ENCODE data around the gene ZKSCAN4. TPM values are rescaled to one million over a fixed set of nuclear protein-coding genes. Genes with fewer than 3 reads are reported as not detected.

Gene ZKSCAN4
- polyA plus RNA-seq, 12 donors = 5.2 to 7.5 (median 6.4) TPM; not detected in 2

GRCh38 chr6:28211840-28212509 lies 40.1 kb downstream of the ZKSCAN4 start:
- no peak for DNase-seq

DNA sequence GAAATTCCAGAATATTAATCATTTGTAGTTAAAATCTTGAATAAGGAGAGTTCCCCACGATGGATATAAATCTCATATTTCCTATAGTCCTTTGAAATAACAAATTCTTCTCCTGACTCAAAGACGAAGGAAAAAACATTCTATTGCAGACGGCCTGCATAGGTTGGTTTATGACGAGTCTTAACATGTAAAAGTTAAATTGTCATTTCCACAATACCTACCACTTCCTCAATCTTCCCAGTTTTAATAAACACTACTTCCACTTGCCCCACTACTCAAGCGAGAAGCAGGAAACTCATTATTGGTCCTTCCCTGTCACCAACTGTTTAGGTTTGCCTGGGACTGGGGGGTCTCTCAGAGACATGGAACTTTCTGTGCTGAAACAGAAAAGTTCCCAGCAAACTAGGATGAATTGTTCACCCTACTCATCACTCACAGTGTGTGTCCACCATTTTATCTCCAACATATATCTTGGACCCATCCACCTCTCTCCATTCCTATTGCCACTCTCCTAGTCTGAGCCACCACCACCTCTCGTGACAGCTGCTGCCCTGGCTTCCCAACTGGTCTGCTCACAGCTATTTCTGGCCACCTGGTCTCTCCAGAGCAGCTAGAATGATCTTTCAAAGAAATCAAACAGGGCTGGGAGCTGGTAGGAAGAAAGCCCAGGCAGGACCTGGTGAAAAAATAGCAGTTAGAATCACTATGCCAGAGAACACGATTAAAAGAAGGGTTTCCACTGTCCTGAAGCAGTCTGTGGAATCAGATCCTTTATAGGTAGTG lies 42.1 kb downstream of the ZKSCAN4 start:
- DNase-seq = no peak

DNA sequence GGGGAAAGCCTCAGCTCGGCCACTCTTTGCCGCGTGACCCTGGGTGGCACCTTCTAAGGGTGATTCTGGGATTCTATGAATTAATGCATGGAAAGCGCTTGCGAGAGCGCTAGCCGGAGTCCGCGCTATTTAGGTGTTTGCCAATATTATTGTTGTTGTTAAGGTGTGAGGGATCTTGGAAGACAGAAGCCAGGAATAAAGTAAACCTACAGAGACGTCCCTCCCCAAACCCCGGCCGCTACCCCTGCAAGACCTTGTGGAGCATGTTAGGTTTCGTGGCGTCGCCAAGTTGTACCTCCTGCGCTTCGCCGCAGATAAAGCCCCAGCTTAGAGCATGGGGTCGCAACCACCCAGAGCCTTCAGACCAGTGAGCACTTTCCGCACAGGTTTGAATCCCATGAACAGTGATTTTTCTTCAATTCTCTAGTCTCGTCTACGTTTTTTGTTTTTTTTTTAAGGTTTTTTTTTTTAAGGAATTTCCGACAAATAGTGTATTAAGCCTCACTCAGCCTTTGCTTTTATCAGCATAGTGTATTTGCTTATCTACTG lies 43.9 kb downstream of the ZKSCAN4 start:
- DNase-seq = no peak

DNA sequence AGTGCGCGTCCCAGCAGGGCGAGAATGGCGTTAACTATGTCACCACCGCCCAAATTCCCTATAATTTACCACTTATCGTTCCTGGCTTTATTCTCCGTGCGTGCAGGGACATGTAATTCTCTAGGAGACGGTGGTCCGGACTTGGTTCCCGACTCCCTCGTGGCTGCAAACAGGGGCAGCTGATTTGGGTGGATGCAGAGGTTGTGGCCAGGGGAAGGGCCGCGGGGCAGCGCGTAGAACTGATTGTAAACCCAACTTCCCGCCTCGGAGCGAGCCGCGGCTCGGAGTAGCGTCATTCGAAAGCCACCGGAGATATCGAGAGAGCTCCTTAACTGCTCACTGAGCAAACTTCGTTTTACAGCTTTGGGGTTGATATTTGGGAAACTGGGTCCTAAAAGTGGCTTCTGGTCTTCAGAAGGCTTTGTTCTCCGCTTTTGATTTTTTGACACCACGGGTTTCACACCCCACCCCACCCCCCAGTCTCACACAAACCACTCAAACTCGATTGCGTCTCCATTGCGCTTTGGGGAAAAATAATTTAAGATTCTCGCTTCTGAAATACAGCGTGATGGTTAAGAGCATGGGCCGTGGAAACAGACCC lies 44.5 kb downstream of the ZKSCAN4 start:
- no peak for DNase-seq

DNA sequence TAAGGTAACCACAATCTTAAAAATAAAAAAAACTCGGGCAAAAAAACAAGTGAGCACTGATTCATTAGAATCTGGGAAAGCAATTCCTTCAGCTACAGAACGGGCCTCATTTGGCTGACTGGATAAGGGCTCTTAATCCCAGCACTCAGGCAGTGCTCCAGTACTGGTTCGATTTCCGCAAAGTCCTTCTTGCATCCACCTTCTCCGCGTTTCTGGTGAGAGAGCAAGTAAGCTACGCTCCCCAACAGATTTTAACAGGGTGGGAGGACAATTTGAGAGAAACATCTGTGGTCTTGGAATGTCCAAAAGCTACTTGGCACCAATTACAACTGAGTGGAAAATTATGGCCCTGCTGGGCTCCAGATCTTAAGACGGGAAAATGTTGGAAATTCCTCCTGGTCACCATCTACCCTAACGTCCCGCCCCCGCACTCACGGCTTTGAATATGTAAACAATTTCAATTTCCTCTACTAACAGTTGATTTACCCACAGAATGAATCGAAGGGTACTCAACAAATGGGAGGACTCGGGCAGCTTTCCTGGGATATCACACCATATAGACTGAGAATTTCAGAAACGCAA lies 45.0 kb downstream of the ZKSCAN4 start:
- DNase-seq = no peak

- DNase-seq = no peak
These were observed 45.5 kb downstream of the ZKSCAN4 start for GRCh38 chr6:28206527-28206926.

DNA sequence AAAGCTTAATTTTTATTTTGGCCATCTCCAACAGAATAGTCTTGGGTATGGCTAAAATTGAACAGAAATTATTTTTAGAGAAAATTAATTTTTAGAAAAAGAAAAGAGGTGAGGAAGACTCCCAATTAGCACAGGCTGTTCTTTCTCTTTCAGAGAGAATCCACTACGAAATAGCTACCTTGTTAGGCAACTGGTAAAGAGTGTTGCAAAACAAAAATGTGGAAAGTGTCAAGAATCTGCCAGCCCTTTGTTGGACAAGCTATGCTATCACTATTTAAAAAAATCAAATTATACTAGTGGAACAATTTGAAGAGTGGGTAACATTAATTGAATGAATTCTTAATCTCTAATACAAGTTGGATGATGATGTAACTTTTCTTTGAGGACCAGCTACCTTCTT lies 46.2 kb downstream of the ZKSCAN4 start:
- no peak for DNase-seq

- no peak for DNase-seq
These were observed 48.9 kb downstream of the ZKSCAN4 start for GRCh38 chr6:28203201-28203600.

- DNase-seq = no peak
These were observed 52.0 kb downstream of the ZKSCAN4 start for GRCh38 chr6:28200020-28200419.

Other genes starting within 250 kb of the ZKSCAN4 start
- 1 to 10 TPM in 1 of 12 donors, under 1 TPM in 9, not detected in 2; 0.42 to 1.6 (median 0.66) TPM for gene ZNF165, start 171.7 kb downstream of the ZKSCAN4 start, polyA plus RNA-seq (ENCODE audit: insufficient read length in 12 of 12)
- 1 to 10 TPM in 10 of 12 donors, not detected in 2; 3.0 to 6.3 (median 4.0) TPM for gene ZSCAN16, start 127.7 kb downstream of the ZKSCAN4 start, polyA plus RNA-seq (ENCODE audit: insufficient read length in 12 of 12)
- 10 to 100 TPM in 11 of 12 donors, not detected in 1; 21.8 to 32.0 (median 24.9) TPM for gene ZKSCAN8, start 110.4 kb downstream of the ZKSCAN4 start, polyA plus RNA-seq (ENCODE audit: insufficient read length in 12 of 12)
- 10 to 100 TPM in 11 of 12 donors, not detected in 1; 16.0 to 29.8 (median 22.6) TPM for gene ZSCAN9, start 27.0 kb downstream of the ZKSCAN4 start, polyA plus RNA-seq (ENCODE audit: insufficient read length in 12 of 12)
- 1 to 10 TPM in 9 of 12 donors, under 1 TPM in 1, not detected in 2; 0.87 to 1.6 (median 1.5) TPM for gene NKAPL, start 7.0 kb upstream of the ZKSCAN4 start, polyA plus RNA-seq (ENCODE audit: insufficient read length in 12 of 12)
- 10 to 100 TPM in 10 of 12 donors, 1 to 10 TPM in 1, not detected in 1; 7.5 to 27.5 (median 22.3) TPM for gene ZSCAN26, start 14.9 kb upstream of the ZKSCAN4 start, polyA plus RNA-seq (ENCODE audit: insufficient read length in 12 of 12)
- gene PGBD1, start 29.3 kb upstream of the ZKSCAN4 start, polyA plus RNA-seq (ENCODE audit: insufficient read length in 12 of 12) = 1 to 10 TPM in 10 of 12 donors, not detected in 2; 5.1 to 8.8 (median 6.9) TPM
- 10 to 100 TPM in 4 of 12 donors, 1 to 10 TPM in 7, not detected in 1; 6.1 to 13.4 (median 9.3) TPM for gene ZSCAN31, start 83.9 kb upstream of the ZKSCAN4 start, polyA plus RNA-seq (ENCODE audit: insufficient read length in 12 of 12)
- gene ZKSCAN3, start 97.7 kb upstream of the ZKSCAN4 start, polyA plus RNA-seq (ENCODE audit: insufficient read length in 12 of 12) = 1 to 10 TPM in 11 of 12 donors, not detected in 1; 5.2 to 8.8 (median 7.5) TPM
- gene ZSCAN12, start 147.5 kb upstream of the ZKSCAN4 start, polyA plus RNA-seq (ENCODE audit: insufficient read length in 12 of 12) = 1 to 10 TPM in 11 of 12 donors, not detected in 1; 4.4 to 8.3 (median 6.4) TPM
- gene ZSCAN23, start 191.2 kb upstream of the ZKSCAN4 start, polyA plus RNA-seq (ENCODE audit: insufficient read length in 12 of 12) = 10 to 100 TPM in 1 of 12 donors, 1 to 10 TPM in 10, not detected in 1; 4.6 to 13.4 (median 7.2) TPM

All from muscle of arm (tissue), 12 donors.